ENCODE data around the gene PRF1.

- TF ChIP-seq EZH2 (IDR thresholded peaks at IDR 0.05; ENCODE audit: low read length) (no peak), CTCF (optimal IDR thresholded peaks at IDR 0.05 in 1 of 3, IDR thresholded peaks at IDR 0.05 in 1 of 3, conservative IDR thresholded peaks at IDR 0.05 in 1 of 3; ENCODE audit: extremely low read depth in 1 of 3, insufficient read depth in 2 of 3, low read length in 3 of 3) (no peak)
Measured at GRCh38 chr10:70584909-70585544, 17.5 kb downstream of the PRF1 start.

All from keratinocyte (primary cell).